HG03460 (cell line): ENCODE results near the gene SNX30.

Experiments used
- ATAC-seq: cut with Tn5 transposase; IDR thresholded peaks from one replicate; pipeline ENCODE4 v1.9.1; 2021; ENCODE audit not compliant: unreplicated experiment

SNX30 gene

GRCh38 chr9:112751056-112751795, 666 bp downstream of the SNX30 start:
- peak; percentile 48 for ATAC-seq

DNA sequence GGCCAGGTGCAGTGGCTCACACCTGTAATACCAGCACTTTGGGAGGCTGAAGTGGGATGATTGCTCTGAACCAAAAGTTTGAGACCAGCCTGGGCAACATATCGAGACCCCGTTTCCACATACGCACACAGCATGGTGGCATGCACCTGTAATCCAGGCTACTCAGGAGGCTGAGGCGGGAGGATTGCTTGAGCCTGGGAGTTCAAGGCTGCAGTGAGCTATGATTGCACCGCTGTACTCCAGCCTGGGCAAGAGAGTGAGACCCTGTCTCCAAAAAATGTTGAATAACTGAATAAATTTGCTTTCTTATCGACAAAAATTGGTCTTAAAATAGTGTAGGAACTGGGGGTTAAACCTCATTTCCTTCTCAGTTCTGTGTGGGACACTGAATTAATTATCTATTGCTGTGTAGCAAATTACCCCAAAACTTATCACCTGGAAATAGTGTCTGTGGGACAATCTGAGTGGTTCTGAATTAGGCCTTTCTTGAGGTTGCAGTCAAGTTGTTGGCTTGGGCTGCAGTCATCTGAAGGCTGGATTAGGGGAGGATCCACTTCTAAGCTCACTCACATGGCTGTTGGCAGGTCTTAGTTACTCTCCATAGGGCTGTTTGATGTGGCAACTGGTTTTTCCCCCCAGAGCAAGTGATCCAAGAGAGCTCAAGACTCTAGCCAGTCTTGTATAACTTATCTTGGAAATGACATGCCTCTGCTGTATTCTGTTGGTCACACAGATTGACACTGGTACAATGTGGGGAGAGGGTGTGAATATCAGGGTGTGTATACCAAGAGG, 2.0 kb downstream of the SNX30 start:
- no peak for ATAC-seq

DNA sequence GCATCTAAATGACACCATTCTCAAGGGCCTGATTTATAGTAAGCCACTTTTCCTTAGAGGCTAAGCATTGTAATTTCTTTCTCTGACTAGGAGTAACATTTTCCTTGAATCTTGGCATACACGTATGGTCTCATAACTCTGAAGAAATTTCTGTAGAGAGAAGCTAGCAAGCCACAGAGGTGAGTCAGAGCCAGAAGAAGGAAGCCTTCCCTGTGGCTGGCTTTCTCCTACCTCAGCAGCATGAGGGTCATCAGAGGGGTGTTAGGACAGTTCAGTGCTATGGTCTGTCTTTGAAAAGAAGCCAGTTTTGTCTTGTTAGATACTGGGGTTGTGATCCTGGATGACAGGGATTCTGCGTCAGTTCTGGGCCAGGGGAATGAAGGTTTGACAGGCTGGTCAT, 3.2 kb downstream of the SNX30 start:
- no peak for ATAC-seq

DNA sequence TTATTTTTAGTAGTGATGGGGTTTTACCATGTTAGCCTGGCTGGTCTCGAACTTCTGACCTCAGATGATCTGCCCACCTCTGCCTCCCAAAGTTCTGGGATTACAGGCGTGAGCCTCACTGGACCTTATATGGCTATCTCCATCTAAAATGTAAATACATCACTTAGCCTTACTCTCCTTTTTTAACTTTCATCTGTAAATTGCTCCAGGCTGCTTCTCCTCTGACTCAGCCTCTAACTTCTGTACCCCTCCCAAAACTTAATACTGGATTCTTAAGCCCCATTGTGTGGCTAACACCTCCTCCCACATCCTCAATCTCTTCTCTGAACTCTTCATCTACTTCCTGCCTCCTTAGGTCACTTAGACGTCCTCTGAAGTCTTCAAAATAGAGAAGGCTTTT, 4.0 kb downstream of the SNX30 start:
- ATAC-seq: no peak

- ATAC-seq: no peak
These were observed 4.5 kb downstream of the SNX30 start for GRCh38 chr9:112755016-112755427.

DNA sequence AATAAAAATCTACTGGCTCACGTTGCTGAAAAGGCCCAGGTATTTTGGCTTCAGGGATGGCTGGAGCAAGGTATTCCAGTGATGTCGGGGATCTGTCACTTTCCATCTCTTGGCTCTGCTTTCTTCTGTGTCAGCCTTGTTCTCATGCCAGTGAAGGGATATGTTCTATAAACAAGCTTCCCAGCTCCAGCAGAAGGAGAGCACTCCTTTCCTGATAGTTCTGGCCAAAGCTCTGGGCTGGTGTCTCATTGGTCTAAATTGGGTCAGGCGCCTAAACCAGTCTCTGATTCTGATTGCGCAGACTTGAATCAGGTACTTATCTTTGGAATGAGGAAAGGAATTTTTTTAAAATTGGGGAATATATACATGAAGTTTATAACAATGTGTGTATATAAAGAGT, 5.1 kb downstream of the SNX30 start:
- no peak for ATAC-seq

DNA sequence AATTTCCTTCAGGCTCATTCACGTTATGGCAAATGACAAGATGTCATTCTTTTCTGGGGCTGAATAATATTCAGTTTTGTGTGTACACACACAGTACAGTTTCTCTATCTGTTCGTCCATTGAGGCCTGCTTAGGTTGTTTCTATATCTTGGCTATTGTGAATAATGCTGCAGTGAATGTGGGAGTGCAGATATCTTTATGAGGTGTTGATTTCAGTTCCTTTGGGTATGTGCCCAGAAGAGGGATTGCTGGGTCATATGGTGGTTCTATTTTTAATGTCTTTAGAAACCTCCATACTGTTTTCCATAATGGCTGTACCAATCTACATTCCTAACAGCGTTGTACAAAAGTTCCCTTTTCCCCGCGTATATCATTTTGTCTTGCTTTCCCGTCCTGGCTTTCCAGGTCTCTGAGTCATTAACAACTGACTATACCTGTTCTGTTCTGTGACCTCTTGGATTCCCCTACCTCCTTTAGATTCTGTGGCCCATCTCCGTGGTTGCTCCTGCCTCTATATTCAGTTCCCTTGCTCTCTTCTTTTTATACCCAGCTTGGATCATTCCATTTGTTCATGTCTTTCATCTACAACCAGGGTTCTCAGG, 6.8 kb downstream of the SNX30 start:
- ATAC-seq: no peak

GRCh38 chr9:112757940-112758339, 7.4 kb downstream of the SNX30 start:
- no peak for ATAC-seq

GRCh38 chr9:112760821-112761220, 10.3 kb downstream of the SNX30 start:
- ATAC-seq: no peak

DNA sequence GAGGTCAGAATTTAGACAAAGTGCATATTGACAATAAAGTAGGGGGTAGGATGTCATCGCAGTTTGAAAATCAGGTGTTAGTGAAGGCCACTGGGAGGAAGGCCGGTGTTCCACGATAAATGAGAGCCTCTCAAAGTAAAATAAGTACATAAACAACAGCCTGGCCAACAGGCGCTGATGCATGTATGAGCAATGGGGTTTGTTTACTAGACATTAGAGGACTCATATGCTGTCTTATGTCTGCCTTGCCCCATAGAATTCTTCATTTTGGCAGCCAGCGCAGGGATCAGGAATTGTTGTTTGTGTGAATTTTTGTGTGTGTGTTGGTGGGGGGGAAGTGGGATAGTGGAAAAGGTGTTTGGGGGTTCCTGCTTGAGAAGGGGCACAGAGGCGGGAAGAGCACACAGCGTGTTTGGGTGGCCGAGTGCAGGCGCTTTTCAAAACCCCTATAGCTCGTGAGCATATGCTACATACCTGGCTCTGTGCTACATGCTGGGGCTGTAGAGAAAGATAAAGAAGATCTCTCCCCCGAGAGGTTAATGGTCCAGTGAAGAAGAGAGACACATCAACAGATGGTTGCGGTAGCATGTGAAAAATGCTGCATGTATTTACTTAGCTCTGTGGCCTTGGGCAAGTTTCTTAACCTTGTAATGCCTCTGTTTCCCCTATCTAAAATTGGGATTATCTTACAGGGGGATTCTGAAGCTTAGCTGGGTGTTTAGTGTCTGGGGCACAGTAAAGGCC, 11.5 kb downstream of the SNX30 start:
- no peak for ATAC-seq

DNA sequence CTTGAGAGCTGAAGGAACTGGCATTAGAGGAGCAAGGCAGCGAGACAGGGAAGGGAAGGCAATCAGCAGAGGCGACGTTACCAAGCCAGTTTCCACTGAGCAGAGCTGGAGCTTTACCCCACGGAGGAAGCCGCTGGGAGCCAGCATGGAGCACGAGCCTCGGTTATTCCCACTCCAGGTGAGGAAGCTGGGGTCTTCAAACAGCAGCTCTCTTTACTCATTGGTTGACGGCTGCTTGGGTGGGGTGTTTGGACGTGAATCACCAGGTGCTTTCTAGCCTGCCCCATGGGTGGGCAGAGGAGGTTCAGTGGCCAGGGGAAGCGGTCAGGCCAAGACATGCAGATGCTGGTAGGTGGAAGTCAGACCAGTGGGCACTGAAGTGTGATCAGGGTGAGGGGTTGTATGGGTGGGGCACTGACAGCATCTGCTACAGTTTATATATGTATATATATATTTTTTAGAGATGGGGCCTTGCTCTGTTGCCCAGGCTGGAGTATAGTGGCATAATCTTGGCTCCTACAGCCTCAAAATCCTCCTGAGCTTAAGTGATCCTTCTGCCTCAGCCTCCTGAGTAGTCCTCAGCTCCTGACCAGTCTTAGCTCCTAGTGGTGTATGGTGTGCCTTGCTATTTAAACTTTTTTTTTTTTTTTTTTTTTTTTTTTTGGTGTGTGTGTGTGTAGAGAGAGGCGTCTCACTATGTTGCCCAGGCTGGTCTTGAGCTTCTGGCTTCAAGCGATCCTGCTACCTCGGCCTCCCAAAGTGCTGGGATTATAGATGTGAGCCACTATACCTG, 12.4 kb downstream of the SNX30 start:
- no peak for ATAC-seq

- no peak for ATAC-seq
These were observed 13.8 kb downstream of the SNX30 start for GRCh38 chr9:112764344-112764743.

GRCh38 chr9:112764837-112765236, 14.3 kb downstream of the SNX30 start:
- ATAC-seq: no peak

GRCh38 chr9:112765281-112765680, 14.7 kb downstream of the SNX30 start:
- ATAC-seq: no peak

DNA sequence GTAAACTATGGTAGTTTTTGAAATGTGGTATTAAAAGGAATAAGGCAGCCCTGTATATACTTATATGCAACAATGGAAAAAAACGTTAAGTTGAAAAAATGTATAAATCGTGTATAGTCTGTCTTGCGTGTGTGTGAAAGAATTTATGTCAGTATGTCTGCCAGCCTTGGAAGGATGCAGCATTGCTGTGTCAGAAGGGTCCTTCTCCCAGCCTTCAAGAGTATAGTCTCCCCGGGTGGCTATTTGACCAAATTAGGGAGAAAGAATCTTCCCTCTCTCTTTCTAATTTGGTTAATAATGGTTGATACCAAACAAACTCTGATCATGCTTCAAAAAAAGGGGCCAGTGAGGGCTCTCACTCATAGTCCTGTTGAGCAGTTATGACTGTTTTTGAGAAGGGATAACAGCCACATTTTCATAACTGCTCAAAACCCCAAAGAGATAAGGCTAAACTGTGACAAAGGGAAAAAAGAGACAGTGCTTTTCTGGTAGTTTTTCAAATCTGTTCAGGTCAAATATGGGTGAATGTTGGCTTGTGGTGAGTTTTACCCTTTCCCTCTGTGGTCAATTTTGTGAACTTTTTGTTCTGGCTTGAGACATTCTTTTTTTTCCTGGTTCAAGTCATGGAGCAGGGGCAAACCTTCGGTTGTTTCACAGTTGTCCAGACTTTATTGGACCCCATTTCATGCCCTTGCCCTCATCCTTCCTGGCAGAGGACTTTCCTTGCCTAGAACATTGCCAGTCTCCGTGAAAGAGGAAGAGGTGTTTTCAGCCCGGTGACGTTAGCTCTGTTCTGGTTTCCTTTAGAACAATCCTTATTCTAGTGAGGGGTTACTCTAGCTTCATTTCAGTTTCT, 21.0 kb downstream of the SNX30 start:
- no peak for ATAC-seq

DNA sequence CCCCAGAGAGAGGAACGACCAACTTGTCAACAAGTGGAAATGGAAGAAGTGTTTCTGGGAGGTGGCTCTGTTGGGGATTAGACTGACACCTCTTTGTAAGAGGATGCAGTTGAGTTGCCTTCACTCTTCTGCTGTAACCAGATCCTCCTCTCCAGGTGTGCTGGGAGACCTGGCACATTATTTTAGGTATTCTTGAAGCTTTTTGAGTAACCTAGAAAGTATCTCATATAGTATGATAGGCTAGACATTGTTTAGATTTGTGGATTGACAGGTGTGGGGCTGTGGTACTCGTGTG, 21.6 kb downstream of the SNX30 start:
- ATAC-seq: no peak

GRCh38 chr9:112772551-112772950, 22.0 kb downstream of the SNX30 start:
- ATAC-seq: no peak

- ATAC-seq: no peak
These were observed 23.7 kb downstream of the SNX30 start for GRCh38 chr9:112774006-112774996.

GRCh38 chr9:112777914-112778313, 27.4 kb downstream of the SNX30 start:
- no peak for ATAC-seq
